GM19240 (cell line): ENCODE results near the gene TMEM222.
A peak's percentile ranks its signal among the peaks of the same experiment; 100 is the strongest.
"Not testable (repeated sequence)": the region's sequence is repeated elsewhere in the genome, so short reads cannot be mapped to it uniquely, and the experiment has no call there.

Experiments
- DNase-seq: peaks from one replicate; pipeline ENCODE4 v3.0.0; 2011; ENCODE audit warnings: low spot score; ENCODE audit not compliant: insufficient read length

TMEM222 gene, protein sequence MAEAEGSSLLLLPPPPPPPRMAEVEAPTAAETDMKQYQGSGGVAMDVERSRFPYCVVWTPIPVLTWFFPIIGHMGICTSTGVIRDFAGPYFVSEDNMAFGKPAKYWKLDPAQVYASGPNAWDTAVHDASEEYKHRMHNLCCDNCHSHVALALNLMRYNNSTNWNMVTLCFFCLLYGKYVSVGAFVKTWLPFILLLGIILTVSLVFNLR

DNA sequence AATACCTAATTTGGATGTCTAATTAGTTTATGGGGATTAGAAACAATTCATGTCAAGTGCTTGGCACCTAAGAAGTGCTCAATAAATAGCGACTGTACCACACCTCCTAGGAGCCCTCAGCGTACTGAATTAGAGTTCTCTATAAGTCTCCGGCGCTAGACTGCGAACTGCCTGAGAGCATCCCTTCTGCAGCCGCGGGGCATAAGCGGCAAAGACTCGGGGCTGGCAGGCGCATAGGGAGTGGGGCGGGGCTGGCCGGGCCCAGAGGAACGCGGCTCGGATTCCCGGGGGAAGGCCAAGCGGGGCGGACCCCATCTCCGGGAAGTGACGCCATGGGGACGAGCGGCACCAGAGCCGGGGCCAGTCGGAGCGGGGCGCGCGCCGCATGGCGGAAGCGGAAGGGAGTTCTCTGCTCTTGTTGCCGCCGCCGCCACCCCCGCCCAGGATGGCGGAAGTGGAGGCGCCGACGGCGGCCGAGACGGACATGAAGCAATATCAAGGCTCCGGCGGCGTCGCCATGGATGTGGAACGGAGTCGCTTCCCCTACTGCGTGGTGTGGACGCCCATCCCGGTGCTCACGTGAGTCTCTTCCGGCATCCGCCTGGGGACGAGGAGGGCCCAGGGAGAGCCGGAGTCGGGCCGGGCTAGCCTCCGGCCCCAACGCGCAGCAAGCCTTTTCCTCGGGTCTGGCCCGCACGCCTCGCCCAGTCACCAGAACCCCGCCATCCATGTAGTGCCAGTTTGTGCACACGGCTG is at the start of gene TMEM222:
Gene TMEM222, plus strand, starts transcription at position 351 of the 756 bp plus-strand sequence. Its CDS starts 35 bp downstream, at position 386.
- peak; percentile 97 for DNase-seq

DNA sequence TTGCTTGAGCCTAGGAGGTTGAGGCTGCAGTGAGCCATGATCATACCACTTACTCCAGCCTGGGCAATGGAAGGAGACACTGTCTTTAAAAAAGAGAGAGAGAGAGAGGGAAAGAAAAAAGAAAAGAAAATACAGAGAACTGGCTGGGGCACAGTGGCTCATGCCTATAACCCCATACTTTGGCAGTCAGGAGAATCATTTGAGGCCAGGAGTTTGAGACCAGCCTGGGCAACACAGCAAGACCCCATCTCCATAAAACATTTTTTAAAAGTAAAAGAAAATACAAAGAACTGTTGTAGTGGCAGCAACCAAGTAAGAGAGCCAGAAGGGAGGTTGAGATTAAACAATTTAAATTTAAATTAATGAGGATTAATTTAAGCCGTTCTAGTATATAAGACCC is 47.8 kb upstream of the TMEM222 start:
- DNase-seq = no peak

DNA sequence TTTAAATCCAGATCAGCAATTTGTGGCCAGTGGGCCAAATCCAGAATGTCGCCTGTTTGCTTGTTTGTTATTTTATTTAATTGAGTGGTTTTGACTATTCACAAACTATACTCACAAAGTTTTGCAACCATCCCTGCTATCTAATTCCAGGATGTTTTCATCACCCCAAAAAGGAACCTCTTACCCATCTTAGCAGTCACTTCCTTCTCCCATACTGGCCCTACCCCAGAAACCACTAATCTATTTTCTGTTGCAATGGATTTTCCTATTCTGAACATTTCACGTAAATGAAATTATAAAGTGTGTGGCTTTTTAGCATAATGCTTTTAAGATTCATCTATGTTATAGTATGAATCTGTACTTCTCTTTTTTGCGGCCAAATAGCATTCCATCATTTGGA is 46.3 kb upstream of the TMEM222 start:
- no peak for DNase-seq

DNA sequence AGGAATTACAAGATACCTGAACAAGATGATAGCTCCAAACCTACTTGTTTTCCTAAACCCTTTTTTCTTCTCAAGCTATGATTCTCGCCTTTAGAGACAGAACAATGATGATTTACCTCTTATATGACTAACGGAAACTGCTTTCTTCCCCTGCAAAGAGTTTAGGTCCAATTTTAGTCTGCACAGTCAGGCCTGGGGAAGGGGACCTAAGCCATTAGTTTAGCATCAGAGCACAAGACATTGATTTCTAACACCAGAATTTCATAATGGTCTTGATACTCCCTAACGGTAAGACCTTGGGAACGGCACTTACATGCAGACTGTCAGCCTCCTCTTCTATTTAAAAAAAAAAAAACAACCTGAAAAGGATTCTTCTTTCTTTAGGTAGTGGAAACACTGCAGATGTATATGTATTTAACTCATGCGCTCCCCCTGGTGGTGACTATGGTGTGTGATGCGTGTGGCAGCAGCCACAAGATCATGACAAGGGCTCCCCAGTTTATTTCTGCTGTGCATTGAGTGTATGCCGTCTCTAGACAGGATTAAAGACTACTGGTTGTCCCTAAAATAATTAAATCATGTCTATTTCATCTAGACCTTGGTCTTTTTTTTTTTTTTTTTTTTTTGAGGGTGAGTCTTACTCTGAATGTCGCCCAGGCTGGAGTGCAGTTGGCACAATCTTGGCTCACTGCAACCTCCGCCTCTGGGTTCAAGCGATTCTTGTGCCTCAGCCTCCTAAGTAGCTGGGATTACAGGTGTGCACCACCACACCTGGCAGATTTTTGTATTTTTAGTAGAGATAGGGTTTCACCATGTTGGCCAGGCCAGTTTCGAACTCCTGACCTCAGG is 37.3 kb upstream of the TMEM222 start:
- DNase-seq = peak; percentile 91

DNA sequence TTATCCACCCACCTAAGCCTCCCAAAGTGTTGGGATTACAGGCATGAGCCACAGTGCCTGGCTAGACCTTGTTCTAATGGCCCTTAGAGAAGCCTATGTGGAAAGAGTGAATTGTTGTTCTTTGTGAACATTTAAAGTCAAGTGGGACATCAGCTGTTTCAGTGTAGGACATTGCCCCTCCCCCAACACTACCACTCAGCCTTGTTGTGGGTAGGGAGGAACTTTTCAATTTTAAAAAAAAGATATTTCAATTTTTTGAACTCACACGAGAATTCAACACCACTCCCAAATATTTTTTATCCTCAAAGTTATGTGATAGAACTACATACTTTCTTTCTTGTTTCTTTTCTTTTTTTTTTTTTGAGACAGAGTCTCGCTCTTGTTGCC is 36.7 kb upstream of the TMEM222 start:
- no peak for DNase-seq

DNA sequence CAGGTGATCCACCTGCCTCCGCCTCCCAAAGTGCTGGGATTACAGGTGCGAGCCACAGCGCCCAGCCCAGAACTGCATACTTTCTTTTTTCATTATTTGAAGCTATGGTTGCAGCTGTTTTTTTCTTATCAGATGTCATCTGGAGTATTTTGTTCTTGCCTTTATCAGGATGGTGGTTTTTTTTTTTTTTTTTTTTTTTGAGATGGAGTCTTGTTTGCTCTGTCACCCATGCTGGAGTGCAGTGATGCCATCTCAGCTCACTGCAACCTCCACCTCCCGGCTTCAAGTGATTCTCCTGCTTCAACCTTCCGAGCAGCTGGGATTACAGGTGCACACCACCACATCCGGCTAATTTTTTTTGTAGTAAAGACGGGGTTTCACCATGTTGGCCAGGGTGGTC is 36.1 kb upstream of the TMEM222 start:
- DNase-seq = not testable (repeated sequence)

DNA sequence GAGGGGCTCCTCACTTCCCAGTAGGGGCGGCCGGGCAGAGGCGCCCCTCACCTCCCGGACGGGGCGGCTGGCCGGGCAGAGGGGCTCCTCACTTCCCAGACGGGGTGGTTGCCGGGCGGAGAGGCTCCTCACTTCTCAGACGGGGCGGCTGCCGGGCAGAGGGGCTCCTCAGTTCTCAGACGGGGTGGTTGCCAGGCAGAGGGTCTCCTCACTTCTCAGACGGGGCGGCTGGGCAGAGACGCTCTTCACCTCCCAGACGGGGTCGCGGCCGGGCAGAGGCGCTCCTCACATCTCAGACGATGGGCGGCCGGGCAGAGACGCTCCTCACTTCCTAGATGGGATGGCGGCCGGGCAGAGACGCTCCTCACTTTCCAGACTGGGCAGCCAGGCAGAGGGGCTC is 32.8 kb upstream of the TMEM222 start:
- DNase-seq = not testable (repeated sequence)

DNA sequence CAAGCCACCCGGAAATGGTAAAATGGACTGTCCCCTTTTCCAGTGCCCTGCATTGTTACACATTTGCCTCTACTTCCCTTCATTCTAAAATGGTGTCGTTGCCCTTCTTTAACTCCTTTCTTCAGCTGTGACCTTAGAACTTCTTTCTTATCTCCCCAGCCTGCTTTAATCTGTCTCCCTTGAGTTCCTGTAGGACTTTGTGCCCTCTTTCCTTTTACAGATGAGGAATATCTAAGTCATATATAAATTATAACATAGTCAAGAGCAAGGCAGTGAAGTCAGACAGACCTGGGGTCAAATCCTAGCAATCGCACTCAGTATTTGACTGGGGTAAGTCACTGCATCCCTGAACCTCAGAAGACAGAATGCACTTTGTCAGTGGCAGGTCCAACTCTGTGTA is 31.4 kb upstream of the TMEM222 start:
- DNase-seq = no peak

DNA sequence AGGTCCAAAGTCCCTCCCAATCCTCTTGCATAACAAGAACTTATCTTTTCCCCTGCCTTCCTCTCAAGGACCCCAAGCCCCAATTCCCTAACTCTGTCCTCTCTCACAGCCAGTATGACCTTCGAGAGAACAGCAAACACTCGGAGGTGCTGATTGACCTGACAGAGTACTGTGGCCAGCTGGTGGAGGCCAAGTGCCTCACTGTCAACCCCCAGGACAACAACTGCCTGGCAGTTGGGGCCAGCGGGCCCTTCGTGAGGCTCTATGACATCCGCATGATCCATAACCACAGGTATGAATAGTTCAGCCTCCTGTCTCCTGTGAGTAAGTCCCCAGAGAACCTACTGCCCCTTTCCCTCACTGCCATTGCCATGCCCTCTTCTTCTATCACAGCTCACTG is 29.9 kb upstream of the TMEM222 start:
- no peak for DNase-seq

DNA sequence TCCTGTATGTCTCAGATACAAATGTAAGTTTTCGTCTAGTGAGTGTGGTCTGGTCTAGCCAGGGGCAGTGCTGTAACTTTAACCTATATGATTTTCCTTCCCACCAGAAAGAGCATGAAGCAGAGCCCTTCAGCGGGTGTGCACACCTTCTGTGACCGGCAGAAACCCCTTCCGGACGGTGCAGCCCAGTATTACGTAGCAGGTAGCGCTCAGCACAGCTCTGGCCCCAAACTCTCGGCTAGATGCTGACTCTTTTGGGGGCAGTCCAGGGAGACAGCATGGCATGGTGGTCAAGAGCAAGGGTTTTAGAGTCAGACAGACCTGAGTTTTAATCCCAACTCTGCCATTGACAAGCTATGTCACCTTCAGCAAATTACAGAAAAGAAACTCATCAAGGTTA is 28.0 kb upstream of the TMEM222 start:
- no peak for DNase-seq

DNA sequence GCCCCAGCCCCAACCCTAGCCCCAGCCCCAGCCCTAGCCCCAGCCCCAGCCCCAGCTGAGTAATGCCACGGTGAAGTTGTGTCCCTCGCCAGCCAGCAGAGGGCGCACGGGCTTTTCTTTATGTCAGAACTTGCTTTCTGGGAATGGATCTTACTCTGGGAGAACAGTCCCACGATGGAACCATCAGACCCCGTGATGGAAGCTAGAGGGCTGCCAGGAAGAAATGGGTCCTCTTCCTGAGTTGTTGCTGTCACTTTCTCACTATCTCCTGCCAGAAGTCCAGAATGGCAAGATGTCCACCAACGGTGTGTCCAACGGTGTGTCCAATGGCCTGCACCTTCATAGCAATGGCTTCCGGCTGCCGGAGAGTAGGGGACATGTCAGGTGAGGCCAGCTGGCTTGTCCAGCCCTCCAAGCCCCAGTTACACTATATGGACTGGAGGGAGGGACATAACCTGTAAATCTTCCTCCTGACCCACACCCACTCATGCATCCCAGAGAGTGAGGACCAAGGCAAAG is 25.1 kb upstream of the TMEM222 start:
- DNase-seq = no peak

DNA sequence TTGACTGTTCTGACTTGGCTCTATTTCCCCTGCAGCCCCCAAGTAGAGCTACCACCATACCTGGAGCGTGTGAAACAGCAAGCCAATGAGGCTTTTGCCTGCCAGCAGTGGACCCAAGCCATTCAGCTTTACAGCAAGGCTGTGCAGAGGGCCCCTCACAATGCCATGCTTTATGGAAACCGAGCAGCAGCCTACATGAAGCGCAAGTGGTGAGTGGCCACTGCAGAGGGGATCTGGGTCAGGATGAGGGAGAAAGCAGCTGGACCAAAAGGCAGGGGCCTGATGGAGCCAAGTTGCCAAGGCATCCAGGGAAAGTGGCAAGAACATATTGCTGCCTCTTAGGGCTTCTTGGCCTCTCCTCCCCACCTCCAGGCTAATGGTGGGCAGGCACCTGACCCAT is 24.1 kb upstream of the TMEM222 start:
- no peak for DNase-seq

DNA sequence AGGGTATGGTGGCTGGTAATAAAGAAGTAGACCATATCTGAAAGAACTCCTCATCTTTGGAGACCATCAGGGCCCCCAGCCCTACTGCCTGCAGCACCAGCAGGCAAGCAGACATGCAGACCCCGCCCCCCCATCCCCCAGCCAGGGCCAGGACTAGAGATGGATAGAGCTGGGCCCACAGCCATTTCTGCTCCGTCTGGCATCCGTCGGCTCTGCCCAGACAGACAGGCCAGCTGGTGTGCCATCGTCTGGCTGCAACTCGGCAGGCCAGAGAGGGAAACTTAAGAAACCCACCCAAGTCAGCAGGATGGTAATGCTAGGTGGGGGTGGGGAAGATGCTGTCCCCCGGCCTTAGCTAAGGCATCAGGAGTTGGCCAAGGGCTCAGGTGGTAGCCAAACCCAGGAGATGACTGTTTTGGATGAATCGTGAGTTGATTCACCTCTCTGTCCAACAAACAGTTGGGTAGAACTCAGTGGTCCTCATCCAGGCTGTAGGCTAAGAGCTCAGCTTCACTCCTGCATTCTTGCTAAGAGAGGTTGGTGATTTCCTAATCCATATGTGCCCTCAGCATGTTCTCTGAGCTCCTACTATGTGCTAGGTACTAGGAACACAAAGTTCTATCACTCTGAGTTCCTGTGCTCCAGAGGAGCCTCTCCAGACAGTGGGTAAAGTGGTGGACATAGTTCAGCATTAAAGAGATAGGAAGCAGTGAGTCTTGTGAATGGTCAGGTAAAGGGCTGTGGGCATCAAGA is 23.2 kb upstream of the TMEM222 start:
- DNase-seq = no peak

DNA sequence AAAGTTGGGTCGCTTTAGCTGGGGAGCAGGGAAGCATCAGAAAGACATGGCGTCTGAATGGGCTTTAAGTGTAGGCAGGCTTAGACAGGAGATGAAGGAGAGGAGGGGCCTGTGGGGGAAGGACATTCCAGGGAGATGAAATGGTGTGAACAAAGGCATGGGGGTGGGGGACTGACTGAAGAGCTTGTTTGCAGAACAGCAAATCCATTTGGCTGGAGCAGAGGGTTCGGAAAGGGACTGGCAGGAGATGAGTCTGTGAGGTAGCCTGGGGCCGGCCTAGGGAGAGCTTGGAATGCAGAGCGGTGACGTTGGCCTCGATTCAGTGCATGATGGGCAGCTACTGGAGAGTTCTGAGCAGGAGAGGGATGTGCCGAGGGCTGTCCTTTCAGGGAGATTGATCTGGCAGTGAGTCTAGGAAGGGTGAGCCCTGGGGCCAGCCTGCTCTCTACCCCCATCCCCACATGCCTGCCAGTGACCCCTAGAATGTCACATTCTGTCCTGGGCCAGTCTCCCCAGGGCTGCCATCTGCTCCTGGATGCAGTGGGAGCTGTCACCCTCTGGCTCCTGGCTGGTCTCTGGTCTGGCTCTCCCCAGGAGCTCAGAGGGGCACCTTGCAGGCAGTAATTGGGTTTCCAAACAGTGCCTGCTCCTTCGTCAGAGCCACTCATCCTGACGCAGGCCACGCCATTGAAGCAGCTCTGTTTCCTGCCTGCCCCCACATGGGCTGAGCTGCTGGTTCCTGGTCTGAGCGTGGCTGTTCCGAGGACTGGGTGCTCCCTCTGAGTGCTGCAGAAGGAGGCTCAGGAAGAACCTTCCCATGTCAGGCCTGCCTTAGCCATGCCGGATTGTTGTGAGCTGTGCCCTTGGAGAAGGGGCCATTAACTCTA is 22.3 kb upstream of the TMEM222 start:
- DNase-seq = no peak

DNA sequence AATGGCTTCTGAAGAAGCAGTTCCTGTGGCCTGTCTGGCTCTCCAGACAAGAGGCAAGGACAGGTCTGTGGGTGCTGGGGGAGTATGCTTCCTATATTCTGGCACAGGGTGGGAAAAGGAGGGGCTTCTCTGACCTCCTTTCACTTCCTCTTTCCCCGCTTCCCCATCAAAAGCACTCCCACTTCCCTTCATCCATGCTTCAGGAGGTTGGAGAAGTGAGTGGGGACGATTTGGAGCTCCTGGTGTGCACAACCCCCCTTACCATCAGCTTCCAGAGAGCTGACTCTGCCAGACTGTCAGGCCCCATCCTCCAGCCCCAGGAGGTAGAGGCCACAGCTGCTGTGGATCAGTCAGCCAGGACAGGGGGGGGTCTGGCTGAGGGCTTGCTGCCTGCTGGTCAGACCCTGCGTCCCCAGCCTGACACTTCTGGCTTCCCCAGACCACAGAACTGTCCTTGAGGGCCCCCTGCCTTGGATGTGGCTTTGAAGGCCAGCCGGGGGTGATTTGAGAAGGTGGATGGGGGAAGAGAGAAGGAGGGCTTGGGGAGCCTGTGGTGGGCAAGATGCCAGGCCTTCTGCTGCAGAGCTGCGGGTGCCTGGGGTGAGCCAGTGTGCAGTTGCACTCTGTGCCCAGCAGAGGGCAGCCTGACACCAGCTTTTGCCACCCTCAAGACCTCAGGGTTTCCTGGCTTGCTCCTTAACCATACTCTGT is 21.5 kb upstream of the TMEM222 start:
- DNase-seq = peak; percentile 82

DNA sequence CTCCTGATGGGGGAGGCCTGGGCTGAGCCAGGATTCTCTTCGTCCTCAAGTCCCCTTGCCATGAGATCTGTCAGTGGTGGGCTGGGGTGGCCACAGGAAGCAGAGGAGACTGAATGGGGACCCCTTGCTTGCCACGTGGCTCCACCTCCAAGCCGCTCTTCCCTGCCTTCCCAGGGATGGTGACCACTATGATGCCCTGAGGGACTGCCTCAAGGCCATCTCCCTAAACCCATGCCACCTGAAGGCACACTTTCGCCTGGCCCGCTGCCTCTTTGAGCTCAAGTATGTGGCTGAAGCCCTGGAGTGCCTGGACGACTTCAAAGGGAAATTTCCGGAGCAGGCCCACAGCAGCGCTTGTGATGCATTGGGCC is 20.9 kb upstream of the TMEM222 start:
- no peak for DNase-seq

DNA sequence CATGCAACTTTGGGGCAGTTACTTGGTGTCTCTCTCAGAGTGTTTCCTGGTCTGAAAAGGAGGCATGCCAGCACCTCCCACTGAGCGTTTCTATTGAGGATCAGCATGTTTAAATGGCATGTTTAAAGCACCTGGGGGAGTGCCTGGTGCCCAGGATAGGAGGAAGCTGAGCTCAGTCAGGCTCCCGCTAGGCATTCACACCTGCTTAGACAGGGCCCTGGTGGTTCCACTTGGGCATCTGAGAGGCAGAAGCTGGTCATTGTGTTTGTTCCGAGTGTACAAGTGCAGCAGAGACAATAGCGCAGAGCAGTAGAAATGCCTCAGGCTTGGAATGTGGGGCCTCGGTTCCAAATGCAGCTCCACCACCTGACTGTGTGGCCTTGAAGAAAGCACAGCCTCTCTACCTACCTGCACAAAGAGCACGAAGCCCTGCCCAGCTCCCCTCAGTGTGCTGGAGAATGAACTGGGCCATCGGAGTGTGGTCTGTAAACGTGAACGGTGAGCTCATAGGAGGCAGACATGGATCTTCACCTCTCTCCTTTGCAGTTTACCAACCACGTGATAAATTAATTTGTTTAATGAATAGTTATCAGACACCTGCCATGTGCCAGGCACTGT is 20.3 kb upstream of the TMEM222 start:
- no peak for DNase-seq

DNA sequence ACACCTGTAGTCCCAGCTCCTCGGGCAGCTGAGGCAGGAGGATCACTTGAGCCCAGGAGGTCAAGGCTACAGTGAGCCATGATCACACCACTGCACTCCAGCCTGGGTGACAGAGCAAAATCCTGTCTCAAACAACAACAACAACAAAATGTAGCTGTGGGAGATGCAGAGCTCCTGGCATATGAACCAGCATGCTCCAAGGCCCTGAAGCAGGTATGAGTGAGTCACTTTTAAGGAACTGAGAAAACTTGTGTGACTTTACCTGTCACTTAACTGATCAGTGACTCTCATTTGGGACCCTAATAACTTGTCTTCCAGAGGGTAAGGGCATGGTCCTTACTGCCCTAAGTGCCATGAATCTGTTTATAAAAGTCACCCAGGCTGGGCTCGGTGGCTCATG is 19.4 kb upstream of the TMEM222 start:
- DNase-seq = no peak

DNA sequence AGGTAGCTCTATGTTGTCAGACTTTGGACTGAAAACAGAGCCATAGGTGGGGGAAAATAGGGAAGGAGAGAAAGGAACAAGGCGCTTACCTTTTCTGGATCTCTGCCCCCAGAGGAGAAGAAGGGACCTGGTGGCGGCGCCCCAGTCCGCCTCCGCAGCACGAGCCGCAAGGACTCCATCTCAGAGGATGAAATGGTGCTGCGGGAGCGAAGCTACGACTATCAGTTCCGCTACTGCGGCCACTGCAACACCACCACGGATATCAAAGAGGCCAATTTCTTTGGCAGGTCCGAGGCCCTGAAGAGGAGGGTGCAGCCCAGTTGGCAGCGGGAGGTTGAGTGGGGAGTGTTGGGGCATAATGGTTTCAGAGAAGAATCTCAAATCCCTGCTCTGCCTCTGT is 18.5 kb upstream of the TMEM222 start:
- DNase-seq = no peak
